GM18498 (cell line): ENCODE results near the gene BCDIN3D.

Experiments
- ATAC-seq: cut with Tn5 transposase; IDR thresholded peaks from one replicate; pipeline ENCODE4 v1.9.1; 2021; ENCODE audit warnings: mild to moderate bottlenecking, moderate library complexity; ENCODE audit not compliant: unreplicated experiment

The BCDIN3D gene

DNA sequence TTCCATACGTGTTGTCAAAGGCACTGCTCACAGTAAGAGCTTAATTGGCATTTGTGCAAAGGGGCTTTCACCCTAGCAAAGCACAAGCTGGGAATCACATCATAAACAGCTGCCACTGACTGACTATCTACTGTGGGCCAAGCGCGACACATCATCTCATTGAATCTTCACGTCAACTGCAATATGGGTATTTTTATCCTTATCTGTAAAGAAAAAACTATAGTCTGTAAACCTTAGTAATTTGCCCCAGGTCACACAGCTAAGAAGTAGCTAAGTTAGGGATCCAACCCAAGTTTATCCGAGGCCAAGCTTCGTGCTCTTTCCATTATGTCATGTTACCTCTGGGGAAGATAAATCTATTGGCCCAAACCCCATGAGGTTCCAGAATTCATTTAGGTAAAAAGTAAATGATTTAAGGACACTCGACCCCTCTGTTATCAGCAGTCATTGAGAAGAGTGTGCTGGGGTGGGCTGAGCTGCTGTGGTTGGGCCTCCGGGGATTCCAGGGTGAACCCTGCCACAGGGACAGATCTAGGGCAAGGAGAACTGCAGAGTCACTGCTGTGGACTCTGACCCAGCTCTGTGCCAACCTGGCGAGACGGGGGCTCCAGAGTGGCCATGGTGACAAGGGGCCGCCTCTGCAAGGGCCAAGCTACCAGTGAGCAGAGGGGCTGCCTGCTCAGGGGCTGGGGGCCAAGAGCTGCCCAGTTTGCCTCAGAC lies 42.3 kb downstream of the BCDIN3D start:
- no peak for ATAC-seq

DNA sequence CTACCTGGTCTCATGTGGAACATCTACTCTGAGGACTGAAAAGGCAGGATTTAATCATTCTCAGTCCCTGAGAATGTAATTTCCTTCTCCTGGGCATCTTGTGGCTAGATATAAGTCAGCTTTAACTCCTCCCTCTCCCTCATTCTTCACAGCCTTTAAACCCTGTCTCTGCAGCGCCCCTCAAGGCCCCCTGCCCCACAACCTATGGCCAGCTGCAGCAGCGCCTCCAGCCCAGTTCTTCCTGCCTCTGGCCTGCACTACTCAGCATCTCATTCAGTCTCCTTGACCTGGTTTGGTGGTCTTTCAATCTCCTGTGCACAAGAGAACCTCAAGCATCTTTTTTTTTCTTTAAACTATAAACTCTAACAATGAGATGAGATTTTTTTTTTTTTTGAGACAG lies 44.0 kb downstream of the BCDIN3D start:
- no peak for ATAC-seq

DNA sequence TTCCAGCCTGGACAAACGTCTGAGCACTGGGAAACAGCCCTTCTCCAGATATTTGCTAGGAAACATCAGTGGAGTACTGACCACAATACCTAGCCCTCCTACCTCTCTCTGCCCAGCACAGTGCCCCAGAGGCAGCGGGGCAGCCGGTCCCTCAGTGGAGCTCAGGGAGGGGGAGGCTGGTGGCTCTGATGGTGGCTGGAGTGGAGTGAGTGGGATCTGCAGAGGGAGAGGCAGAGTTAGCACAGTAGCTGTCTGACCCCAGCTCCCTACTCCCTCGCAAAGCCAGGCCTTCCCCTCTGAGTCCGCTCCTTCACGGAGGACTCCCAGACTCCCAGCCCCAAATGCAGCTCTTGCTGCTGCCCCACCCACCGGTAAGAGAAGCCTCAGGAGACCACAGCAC lies 44.7 kb downstream of the BCDIN3D start:
- ATAC-seq = no peak

DNA sequence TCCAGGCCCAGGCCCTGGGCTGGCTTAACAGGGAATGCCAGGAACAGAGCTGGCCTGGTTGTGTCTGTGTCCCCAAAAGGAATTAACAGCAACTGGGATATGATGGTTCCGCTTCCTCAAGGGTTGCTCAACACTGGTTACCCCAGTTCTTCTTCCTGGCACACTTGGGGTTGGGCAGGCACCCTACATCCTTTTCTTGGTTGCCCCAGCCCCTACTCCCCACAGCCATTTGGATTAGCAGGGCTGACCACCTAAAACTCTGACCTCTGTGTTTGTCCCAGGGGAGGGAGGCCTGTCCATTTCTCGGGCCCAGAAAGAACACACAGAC lies 45.5 kb downstream of the BCDIN3D start:
- ATAC-seq = no peak

DNA sequence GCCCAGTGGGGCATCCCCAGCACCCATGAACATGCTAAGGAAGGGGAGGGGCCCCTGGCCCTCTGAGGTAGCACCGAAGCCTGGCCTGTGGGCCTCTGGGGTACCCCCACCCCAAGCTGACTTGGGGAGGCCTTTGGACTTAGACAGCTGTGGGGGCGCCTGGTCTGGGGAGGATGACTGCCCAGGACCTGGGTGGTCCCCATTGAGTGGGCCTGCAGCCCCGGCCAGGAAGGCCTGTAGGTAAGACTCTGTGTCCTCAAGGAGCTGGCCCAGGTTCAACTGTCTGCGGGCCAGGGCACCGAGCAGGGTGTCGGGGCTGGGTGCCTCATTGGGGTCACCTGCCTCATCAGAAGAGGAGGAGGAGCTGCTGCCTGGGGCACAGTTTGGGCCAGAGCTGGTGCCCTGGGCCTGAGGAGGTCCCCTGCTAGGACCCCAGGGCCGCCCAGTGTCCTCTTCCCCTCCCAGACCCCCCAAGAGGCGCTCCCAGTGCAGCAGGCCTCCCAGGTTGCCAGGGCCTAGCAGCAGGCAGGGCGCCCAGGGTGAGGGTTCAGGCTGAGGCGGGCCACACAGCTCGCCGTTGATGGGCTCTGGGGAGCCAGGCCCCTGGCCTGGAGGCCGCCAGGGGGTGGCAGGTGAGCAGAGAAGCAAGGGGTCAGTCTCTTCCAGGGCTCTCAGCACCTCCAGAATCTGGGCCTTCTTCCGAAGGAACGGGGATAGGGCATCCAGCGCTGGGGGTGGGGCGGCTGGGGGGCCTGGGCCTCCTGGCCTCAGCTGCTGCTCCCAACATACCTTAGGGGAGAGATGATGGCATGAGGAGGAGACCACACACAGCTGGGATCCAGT lies 46.1 kb downstream of the BCDIN3D start:
- ATAC-seq = no peak

DNA sequence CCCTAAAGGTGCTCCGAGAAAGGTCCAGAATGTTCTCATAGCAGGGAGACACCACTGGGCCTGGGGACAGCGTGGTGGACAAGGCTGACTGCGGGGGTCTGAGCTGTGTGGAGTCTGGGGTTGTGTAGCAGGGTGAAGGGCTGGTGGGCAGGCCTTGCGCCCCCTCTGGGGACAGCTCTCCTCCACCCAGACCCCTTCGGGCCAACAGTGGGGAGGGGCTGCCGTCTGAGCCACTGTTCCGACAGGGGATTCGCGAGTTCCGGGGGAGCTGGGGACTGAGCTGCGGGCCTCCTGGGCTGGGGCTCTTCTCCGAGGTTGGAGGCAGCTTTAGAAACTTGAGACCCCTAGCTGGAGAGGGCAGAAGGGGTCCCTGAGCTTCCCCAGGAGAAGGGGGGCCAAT lies 46.8 kb downstream of the BCDIN3D start:
- ATAC-seq = no peak

DNA sequence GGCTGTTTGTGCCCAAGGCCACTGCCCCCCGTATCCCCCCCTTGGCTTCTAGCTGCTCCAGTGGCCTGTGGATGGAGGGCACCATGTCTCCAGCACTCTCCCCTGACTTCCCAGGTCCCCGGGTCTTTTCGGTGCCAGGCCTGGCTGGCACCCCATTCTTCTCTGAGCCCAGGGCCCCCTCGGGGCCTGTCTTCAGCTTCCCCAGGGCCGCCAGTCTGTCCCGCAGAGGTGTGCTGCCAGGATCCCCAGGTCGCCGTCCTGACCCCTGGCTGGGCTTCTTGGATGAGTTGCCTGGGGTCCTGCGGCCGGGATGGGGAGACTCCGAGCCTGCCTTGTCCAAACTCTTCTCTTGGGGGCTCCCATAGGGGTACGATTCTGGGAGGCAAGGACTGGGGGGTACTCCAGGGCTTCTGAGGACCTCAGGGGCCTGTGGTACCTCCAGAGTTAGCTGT lies 47.2 kb downstream of the BCDIN3D start:
- no peak for ATAC-seq

DNA sequence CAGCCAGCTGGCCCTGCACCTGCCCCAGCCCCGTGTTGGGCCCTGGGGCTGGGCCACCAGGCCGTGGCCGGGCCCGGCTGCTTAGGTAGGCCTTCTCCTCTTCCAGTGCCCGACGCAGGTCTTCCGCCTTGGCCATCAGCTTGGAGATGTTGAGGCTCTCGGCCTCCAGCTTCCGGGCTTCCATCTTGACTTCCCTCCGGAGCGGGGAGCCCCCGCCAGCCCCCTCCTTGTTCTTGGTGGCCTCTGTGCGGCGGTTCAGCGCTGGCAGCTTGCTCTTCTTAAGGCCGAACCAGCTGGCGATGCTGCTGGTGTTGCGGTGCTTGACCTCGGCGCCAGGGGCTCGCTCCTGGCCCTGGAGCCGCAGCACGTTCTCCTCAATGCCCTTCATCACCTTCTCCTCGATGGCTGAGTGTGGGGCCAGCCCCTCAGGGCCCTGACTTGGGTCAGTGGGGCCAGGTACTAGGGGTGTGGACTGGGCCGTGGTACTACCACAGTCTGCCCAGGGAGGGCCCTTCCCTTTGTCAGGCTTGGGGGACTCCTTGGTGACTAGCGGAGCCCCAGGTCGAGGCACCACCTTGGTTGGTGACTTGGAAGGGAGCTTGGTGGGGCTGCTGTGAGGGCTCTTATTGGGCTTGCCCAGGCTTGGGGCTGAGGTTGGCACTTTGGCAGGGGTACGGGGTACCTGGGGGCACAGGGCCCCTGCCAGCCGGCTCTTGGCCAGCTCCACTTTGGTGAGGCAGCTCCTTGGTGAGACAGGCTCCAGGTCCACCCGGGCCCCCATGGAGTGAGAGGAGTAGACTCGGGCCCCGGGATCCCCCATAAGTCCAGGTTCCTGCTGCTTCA lies 47.9 kb downstream of the BCDIN3D start:
- ATAC-seq = no peak

DNA sequence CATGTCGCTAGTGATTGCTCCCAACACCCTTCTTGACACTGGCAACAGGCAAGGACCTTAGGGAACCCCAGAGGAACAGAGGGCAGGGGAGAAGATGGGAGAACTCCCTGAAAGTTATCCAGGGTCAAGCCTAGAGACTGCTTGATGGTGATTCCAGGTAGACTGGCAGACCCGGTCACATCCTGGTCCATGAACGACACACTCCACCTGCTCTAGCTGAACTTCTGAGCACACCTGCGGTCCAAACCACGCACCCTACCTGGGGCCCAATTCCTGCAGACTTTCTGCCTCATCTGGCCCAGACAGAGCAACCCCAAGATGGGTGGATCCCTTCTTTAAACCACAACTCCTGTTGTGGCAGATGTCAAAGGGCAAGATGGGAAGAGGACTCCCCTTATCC lies 48.9 kb downstream of the BCDIN3D start:
- ATAC-seq = no peak

DNA sequence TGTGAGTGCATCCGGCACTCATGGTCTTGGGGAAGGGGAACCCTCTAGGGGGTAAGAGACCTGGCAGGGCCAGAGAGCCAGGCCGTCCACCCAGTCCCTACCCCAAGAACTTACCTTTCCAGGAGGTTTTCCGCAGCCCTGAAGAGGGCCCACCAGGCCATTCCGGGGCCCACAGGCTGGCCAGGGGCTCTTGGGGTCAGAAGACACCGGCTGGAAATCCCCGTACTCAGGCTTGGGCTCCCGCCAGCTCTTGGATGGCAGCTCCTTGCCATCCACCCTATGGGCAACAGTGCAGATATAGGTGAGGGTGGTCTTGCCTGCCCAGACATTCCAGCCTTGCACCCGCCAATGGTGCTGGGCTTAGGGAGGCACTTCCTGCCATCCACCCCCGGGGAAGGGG lies 49.3 kb downstream of the BCDIN3D start:
- no peak for ATAC-seq

DNA sequence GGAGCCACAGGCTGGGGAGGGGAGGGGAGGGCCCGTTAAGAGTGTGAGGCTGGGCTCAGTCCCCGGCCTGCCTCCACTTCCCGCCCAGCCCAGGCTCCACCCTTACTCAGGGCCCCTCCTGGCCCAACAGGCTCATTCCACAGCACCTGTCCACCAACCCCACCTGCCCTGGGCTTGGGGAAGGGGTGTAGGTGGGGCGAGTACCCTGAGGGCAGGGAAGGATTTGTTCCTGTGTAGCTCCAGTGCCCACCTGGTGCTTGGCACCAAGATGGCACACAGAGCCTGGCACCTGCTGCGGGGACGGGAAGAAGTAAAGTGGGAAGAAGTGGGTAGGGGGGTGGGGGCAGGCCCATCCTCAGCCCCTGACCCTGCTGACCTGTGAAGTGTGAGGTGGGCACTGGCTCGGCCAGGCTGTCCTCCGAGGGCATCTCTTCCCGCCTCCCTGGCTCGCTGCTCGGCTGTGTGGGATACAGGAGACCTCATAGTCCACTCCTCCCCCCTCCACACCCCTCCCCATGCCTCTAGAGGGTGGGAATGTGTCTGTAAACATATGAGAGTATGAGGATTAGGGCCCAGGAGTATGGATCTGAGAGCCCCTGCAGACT lies 49.8 kb downstream of the BCDIN3D start:
- ATAC-seq = no peak

DNA sequence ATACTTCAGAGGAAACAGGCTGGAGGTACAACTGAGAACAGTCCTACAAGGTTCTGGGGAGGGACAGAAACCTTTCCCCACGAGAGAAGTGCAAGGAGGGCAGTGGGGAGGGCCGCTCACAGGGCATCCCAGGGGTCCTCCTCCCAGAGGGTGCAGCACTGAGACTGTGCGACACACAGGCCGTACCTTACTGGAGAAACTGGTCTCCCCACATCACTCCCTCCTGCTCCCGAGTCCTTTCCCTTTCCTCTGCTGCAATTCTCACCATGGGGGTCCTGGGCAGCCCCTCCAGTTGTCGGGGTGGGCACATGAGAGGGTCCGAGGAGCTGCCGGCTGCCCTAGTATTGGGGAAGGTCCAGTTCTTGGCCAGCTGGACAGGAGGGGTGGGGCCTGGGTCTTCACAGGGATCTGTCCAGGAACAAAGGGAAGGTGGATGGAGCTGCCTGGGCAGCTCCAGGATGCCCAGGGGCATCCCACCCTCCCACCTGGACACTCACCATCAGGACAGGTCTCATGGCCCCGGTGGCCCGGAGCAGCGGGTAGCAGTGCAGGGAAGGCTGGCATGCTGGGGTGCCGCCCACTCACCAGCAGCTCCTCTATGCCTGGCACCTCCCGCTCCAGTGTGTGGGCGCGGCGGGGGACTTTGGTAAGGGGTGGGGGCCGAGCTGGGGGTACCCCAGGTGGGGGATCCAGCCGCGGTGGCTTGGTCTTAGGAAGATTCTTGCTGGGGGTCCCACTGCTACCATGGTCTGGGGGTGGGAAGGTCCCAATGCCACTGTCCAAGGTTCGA lies 50.5 kb downstream of the BCDIN3D start:
- ATAC-seq = no peak

DNA sequence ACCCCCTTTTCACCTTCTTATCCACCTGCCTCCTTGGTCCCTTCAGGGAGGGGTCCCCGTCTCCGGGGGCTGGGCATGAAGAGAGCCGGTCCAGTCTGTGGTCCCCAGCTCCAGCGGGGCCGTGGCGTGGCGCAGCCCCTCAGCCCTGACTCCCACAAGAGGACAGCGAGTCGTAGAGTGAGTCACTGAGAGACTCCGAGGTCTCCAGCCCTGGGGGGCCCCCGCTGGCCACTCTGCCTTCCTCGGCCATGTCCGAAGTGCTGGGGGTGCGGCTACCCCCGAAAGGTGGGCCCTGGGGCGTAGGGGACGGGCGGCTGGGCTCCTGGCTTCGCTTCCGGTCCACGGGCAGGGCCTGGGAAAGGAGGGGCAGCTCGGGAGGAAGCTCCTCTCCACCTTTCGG lies 51.2 kb downstream of the BCDIN3D start:
- ATAC-seq = no peak

DNA sequence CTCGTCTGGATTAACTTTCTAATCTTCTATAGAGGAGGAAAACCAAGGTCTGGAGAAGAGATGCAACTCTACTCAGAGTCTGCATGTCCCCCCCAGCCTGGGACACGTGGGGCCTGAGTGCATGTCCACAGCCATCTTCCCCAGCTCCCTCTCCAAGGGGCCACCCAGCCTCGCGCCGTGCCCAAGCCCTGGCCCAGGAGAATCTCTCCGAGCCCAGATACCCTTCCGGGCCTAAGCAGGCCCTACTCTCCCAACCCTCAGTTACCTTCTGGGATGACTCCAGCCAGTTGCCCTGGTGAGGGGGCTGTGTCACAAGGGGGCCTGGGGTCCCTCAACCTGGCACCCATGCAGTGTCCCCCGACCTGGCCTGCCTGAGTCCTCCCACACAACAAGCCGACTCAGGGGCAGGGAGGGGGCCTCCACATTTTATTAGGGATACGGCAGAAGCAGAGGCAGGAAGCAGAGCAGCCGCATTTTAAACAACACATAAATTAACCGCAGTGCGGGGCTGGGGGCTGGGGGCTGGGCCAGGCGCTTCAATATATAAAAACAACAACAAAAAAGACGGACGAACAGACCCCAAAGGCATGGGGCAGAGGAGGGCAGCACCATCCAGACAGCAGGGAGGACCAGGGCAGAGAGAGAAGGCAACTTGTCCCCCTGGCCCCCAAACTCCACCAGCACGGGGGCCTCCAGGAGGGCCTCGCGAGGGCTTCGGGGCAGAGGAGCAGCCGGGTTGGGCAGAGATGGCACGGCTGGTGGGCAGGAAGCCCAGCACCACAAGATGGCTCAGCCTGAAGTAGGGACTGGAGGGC lies 52.0 kb downstream of the BCDIN3D start:
- no peak for ATAC-seq

DNA sequence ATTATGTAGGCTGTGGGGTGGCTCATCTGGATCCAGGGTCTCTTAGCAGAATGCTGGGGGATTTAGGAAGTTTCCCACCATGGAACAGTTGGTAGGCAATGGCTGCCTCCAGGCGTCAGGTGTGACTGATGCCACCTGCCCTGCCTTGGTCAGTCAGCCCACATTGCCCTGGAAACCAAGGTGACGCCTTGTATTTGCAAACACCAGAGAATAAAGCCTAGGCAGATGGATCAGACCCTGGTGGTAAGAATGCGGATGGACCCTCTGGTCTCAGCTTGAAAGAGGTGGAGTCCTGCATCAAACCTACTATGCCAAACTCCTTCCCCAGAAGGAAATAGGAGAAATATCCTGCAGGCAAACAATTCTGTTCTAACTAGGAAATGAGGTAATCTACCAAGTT lies 52.9 kb downstream of the BCDIN3D start:
- no peak for ATAC-seq

DNA sequence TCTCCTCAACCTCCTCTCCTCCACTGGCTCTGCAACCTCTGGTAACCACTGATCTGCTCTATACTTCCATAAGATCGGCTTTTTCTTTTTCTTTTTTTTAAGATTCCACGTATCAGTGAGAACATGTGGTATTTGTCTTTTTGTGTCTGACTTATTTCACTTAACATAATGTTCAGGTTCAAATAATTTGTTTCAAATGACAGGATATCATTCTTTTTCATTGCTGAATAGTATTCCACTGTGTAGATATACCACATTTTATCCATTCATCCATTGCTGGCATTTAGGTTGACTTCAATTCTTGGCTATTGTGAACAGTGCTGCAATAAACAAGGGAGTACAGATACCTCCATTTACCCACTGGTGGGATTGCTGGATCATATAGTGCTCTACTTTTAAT lies 55.2 kb downstream of the BCDIN3D start:
- ATAC-seq = no peak
